Keratinocyte (primary cell): ENCODE results near the gene MRPL28.
"Not testable (repeated sequence)": the region's sequence is repeated elsewhere in the genome, so short reads cannot be mapped to it uniquely, and the experiment has no call there.

Experiments
- CTCF ChIP-seq, 3 experiments: IDR thresholded peaks in 1 of 3; conservative IDR thresholded peaks in 1 of 3; optimal IDR thresholded peaks in 1 of 3; 2 replicates in 2 of 3; 3 replicates in 1 of 3; pipeline versions ENCODE3 to v1.5.1; 2011; ENCODE audit warnings: low read length in 3 of 3, mild to moderate bottlenecking in 3 of 3, moderate library complexity in 2 of 3, control low read depth in 1 of 3, inconsistent platforms in 1 of 3; ENCODE audit not compliant: insufficient read depth in 2 of 3; ENCODE audit errors: extremely low read depth in 1 of 3
- EZH2 ChIP-seq: IDR thresholded peaks from one replicate; pipeline ENCODE4 v1.6.1; 2012; ENCODE audit warnings: inconsistent platforms, mild to moderate bottlenecking, low read length, moderate library complexity

GRCh38 chr16:348495-348894 lies 21.8 kb downstream of the MRPL28 start:
- TF ChIP-seq EZH2; CTCF (optimal IDR thresholded peaks at IDR 0.05 in 1 of 3, IDR thresholded peaks at IDR 0.05 in 1 of 3, conservative IDR thresholded peaks at IDR 0.05 in 1 of 3; ENCODE audit: extremely low read depth in 1 of 3, insufficient read depth in 2 of 3, low read length in 3 of 3): not testable (repeated sequence)
